Measurements from ENCODE around the gene CCKAR.

CCKAR gene

GRCh38 chr4:26525136-26525770 lies 35.0 kb upstream of the CCKAR start:
- no peak overlapping the region for H3K4me3 ChIP-seq (ENCODE audit: low read depth, low read length)
- no peak for TF ChIP-seq CTCF (conservative IDR thresholded peaks at IDR 0.05; ENCODE audit: low read depth, low read length)
- DNase-seq (ENCODE audit: low read depth): peak; percentile 35

GRCh38 chr4:26524011-26524410 lies 33.7 kb upstream of the CCKAR start:
- no peak overlapping the region for H3K4me3 ChIP-seq (ENCODE audit: low read depth, low read length)
- no peak for DNase-seq (ENCODE audit: low read depth)
- no peak for TF ChIP-seq CTCF (conservative IDR thresholded peaks at IDR 0.05; ENCODE audit: low read depth, low read length)

- no peak for TF ChIP-seq CTCF (conservative IDR thresholded peaks at IDR 0.05; ENCODE audit: low read depth, low read length)
- peak; percentile 24 for DNase-seq (ENCODE audit: low read depth)
Measured at GRCh38 chr4:26522478-26522877, 32.2 kb upstream of the CCKAR start.

DNA sequence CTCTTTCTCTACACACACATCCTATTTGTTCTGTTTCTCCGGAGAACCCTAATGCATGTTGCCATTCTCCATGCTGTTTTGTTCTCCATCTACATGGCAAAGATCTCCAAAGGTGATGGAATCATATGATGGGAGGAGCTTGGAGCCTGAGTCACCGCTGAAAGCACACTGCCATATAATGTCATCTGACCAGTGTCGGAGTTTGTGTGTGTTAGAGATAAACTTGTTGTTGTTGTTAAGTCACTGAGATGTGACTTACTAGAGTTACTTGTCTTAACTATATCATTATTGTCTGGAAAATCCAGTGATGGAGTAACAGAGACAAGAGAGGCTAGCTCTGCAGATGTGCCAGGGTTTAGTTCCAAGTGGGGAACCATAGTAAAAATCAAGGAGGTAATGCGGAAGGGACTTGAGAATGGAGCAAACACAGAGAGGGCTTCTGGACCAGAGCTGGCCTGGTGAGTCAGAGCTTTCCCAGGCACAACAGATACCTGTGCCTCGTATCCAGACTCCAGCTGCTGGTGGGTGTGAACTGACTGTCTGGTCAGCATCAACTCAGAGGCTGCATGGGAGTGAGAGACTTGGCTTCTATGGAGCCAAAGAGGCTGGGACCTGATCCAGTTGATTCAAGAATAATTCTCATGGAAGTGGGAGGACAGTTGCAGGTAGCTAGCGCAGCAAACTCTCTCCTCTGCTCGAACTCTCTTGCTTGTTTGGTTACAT lies 30.6 kb upstream of the CCKAR start:
- no peak overlapping the region for H3K4me3 ChIP-seq (ENCODE audit: low read depth, low read length)
- no peak for TF ChIP-seq CTCF (conservative IDR thresholded peaks at IDR 0.05; ENCODE audit: low read depth, low read length)
- DNase-seq (ENCODE audit: low read depth): no peak

More at GRCh38 chr4:26522478-26522877, 32.2 kb upstream of the CCKAR start:
- H3K4me3 ChIP-seq (ENCODE audit: low read depth, low read length): no peak overlapping the region

DNA sequence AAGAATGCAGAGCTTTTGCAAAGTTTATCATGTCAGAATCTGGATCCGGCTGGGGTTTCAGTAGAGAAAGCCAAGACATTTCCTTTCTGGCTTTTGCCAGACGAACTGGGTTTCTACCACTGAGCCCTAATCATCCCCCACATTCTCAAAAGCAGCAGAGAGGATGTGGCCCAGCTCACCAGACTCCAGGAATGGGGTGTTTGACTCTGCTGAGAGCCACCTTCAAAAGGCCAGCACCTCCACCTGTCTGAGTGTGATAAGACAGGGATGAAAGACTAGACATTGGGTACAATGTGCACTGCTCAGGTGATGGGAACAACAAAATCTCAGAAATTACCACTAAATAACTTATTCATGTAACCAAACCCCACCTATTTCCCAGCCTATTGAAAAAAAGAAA lies 25.7 kb upstream of the CCKAR start:
- DNase-seq (ENCODE audit: low read depth): no peak
- H3K4me3 ChIP-seq (ENCODE audit: low read depth, low read length): no peak overlapping the region
- TF ChIP-seq CTCF (conservative IDR thresholded peaks at IDR 0.05; ENCODE audit: low read depth, low read length): no peak

GRCh38 chr4:26510334-26510964 lies 20.2 kb upstream of the CCKAR start:
- TF ChIP-seq CTCF (conservative IDR thresholded peaks at IDR 0.05; ENCODE audit: low read depth, low read length): no peak
- DNase-seq (ENCODE audit: low read depth): no peak
- H3K4me3 ChIP-seq (ENCODE audit: low read depth, low read length): no peak overlapping the region

Measured in choroid plexus epithelial cell (primary cell).